ENCODE data around the gene RFTN1. TPM values are rescaled to one million over a fixed set of nuclear protein-coding genes. Genes with fewer than 3 reads are reported as not detected.

The RFTN1 gene
- total and polyA plus RNA-seq, 4 donors, result 4.4 to 20.4 (median 11.9) TPM

DNA sequence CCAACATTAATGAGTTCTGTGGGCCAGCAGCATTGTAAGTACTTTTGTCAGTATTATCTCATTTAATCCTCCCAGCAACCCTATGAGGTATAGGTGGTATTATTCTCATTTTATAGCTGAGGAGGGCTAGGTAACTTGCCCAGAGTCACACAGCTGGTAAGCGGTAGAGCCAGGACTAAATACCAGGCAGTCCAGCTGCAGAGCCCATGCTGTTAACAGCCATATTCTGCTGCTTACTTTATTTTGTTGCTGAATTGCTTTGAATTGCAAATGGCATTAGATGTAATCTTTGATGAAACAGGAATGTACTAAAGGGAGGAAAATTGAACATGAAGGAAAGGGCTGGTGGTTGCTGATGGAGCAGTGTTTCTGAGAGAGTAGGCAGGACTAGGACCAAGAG, 228.9 kb downstream of the RFTN1 start:
- no peaks in the 10 kb centered on the region for H3K4me1 ChIP-seq (ENCODE audit: control insufficient read depth in 4 of 4, insufficient read depth in 4 of 4, low read length in 3 of 4)
- 97% methylated on average over 1 of the region's 1 CpG for WGBS
- H3K4me3 ChIP-seq (ENCODE audit: low read depth in 1 of 3, low read length in 3 of 3), result no peak overlapping the region
- H3K27ac ChIP-seq (ENCODE audit: low read depth in 1 of 2, low read length in 2 of 2), result no peak overlapping the region
- no peak for DNase-seq (ENCODE audit: low spot score)
- no peak overlapping the region for H3K9ac ChIP-seq (ENCODE audit: low read depth in 1 of 2, low read length in 2 of 2)
- TF ChIP-seq HNF4G (IDR thresholded peaks at IDR 0.05) (no peak), EGR1 (IDR thresholded peaks at IDR 0.05; ENCODE audit: low read depth in 2 of 2) (no peak), NR2F2 (IDR thresholded peaks at IDR 0.05) (no peak), YY1 (IDR thresholded peaks at IDR 0.05) (no peak)
- TF ChIP-seq, protein P1, sequence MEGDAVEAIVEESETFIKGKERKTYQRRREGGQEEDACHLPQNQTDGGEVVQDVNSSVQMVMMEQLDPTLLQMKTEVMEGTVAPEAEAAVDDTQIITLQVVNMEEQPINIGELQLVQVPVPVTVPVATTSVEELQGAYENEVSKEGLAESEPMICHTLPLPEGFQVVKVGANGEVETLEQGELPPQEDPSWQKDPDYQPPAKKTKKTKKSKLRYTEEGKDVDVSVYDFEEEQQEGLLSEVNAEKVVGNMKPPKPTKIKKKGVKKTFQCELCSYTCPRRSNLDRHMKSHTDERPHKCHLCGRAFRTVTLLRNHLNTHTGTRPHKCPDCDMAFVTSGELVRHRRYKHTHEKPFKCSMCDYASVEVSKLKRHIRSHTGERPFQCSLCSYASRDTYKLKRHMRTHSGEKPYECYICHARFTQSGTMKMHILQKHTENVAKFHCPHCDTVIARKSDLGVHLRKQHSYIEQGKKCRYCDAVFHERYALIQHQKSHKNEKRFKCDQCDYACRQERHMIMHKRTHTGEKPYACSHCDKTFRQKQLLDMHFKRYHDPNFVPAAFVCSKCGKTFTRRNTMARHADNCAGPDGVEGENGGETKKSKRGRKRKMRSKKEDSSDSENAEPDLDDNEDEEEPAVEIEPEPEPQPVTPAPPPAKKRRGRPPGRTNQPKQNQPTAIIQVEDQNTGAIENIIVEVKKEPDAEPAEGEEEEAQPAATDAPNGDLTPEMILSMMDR (IDR thresholded peaks at IDR 0.05; ENCODE audit: low read depth, low read length, missing input control), result no peak
- no peaks in the 10 kb centered on the region for H3K27me3 ChIP-seq (ENCODE audit: control insufficient read depth in 4 of 4, insufficient read depth in 4 of 4, low read length in 3 of 4)
- no peaks in the 10 kb centered on the region for H3K9me3 ChIP-seq (ENCODE audit: control insufficient read depth in 4 of 4, low read length in 3 of 4)
- H3K36me3 ChIP-seq (ENCODE audit: control insufficient read depth in 4 of 4, insufficient read depth in 3 of 4, low read depth in 1 of 4, low read length in 3 of 4), result peaks cover 2 to 29% (median 11%) of the 10 kb centered on the region in 4 donors

- Histone ChIP-seq H3K9ac (ENCODE audit: low read depth in 1 of 2, low read length in 2 of 2) (no peak overlapping the region), H3K27me3 (ENCODE audit: control insufficient read depth in 4 of 4, insufficient read depth in 4 of 4, low read length in 3 of 4) (no peaks in the 10 kb centered on the region), H3K9me3 (ENCODE audit: control insufficient read depth in 4 of 4, low read length in 3 of 4) (no peaks in the 10 kb centered on the region), H3K4me1 (ENCODE audit: control insufficient read depth in 4 of 4, insufficient read depth in 4 of 4, low read length in 3 of 4) (no peaks in the 10 kb centered on the region), H3K36me3 (ENCODE audit: control insufficient read depth in 4 of 4, insufficient read depth in 3 of 4, low read depth in 1 of 4, low read length in 3 of 4) (peaks cover 0 to 32% (median 4%) of the 10 kb centered on the region in 4 donors), H3K27ac (ENCODE audit: low read depth in 1 of 2, low read length in 2 of 2) (no peak overlapping the region), H3K4me3 (ENCODE audit: low read depth in 1 of 3, low read length in 3 of 3) (no peak overlapping the region)
- DNase-seq (ENCODE audit: low spot score), result no peak
- 96% methylated on average over 2 of the region's 2 CpGs for WGBS
- no peak for TF ChIP-seq GABPA (IDR thresholded peaks at IDR 0.05 in 1 of 2, conservative IDR thresholded peaks at IDR 0.05 in 1 of 2)
- no peak for TF ChIP-seq RXRA (IDR thresholded peaks at IDR 0.05)
- TF ChIP-seq SP1 (IDR thresholded peaks at IDR 0.05), result no peak
- TF ChIP-seq FOXA1 (IDR thresholded peaks at IDR 0.05), result no peak
- TF ChIP-seq YY1 (IDR thresholded peaks at IDR 0.05), result no peak
- no peak for TF ChIP-seq JUND (IDR thresholded peaks at IDR 0.05)
- TF ChIP-seq, protein P2, sequence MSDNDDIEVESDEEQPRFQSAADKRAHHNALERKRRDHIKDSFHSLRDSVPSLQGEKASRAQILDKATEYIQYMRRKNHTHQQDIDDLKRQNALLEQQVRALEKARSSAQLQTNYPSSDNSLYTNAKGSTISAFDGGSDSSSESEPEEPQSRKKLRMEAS (IDR thresholded peaks at IDR 0.05), result no peak
- TF ChIP-seq TAF1 (conservative IDR thresholded peaks at IDR 0.05), result no peak
- TF ChIP-seq, protein P1 (IDR thresholded peaks at IDR 0.05; ENCODE audit: low read depth, low read length, missing input control), result no peak
- no peak for TF ChIP-seq REST (IDR thresholded peaks at IDR 0.05)
- no peak for TF ChIP-seq RAD21 (IDR thresholded peaks at IDR 0.05)
- no peak for TF ChIP-seq HNF4A (conservative IDR thresholded peaks at IDR 0.05)
These were observed 232.8 kb downstream of the RFTN1 start for GRCh38 chr3:16280671-16281070.

Measured in liver (tissue), 9 donors.